Stimulated activated CD4-positive, alpha-beta T cell treated with anti-CD3 and anti-CD28 coated beads, Interleukin-1b, Interleukin-23, amount 100 ng/mL, for 48 hours (primary cell): ENCODE results near the gene JMJD1C.
"Not testable (repeated sequence)": the region's sequence is repeated elsewhere in the genome, so short reads cannot be mapped to it uniquely, and the experiment has no call there.

Experiments
- DNase-seq: peaks from one replicate; pipeline ENCODE4 v3.0.0-alpha.2; 2020

JMJD1C gene

GRCh38 chr10:63155388-63156020 lies 310.3 kb downstream of the JMJD1C start:
- no peak for DNase-seq

- no peak for DNase-seq
Measured at GRCh38 chr10:63154546-63155387, 311.0 kb downstream of the JMJD1C start.

GRCh38 chr10:63153868-63154545 lies 311.8 kb downstream of the JMJD1C start:
- not testable (repeated sequence) for DNase-seq

- DNase-seq, result no peak
Measured at GRCh38 chr10:63150745-63151144, 315.0 kb downstream of the JMJD1C start.

- DNase-seq, result no peak
Measured at GRCh38 chr10:63146503-63146902, 319.3 kb downstream of the JMJD1C start.

- DNase-seq, result no peak
Measured at GRCh38 chr10:63145782-63146181, 320.0 kb downstream of the JMJD1C start.

- DNase-seq, result no peak
Measured at GRCh38 chr10:63143987-63144386, 321.8 kb downstream of the JMJD1C start.

- DNase-seq, result no peak
Measured at GRCh38 chr10:63142136-63142535, 323.6 kb downstream of the JMJD1C start.

GRCh38 chr10:63140077-63140476 lies 325.7 kb downstream of the JMJD1C start:
- DNase-seq, result no peak

- DNase-seq, result no peak
Measured at GRCh38 chr10:63137306-63137705, 328.5 kb downstream of the JMJD1C start.

- DNase-seq, result no peak
Measured at GRCh38 chr10:63133821-63134557, 331.8 kb downstream of the JMJD1C start.

GRCh38 chr10:63133056-63133820 lies 332.5 kb downstream of the JMJD1C start, which contains the start of gene NRBF2:
NRBF2 (plus strand) TSS chr10:63133328; CDS start chr10:63133471, 143 bp downstream.
- DNase-seq, result peak; percentile 98

- no peak for DNase-seq
Measured at GRCh38 chr10:63132651-63133055, 333.1 kb downstream of the JMJD1C start.

- DNase-seq, result no peak
Measured at GRCh38 chr10:63129888-63130287, 335.9 kb downstream of the JMJD1C start.

GRCh38 chr10:63128443-63128842 lies 337.3 kb downstream of the JMJD1C start:
- no peak for DNase-seq

- DNase-seq, result no peak
Measured at GRCh38 chr10:63125459-63125858, 340.3 kb downstream of the JMJD1C start.

GRCh38 chr10:63123727-63124362 lies 341.9 kb downstream of the JMJD1C start:
- DNase-seq, result no peak

GRCh38 chr10:63120554-63120953 lies 345.2 kb downstream of the JMJD1C start:
- DNase-seq, result no peak

GRCh38 chr10:63119041-63119440 lies 346.7 kb downstream of the JMJD1C start:
- no peak for DNase-seq
